Spinal cord (tissue), 10 donors: ENCODE data around the gene RAI1. TPM values are rescaled to one million over a fixed set of nuclear protein-coding genes. Genes with fewer than 3 reads are reported as not detected.

ENCODE experiments used
- DNase-seq, 6 donors: peaks; one replicate each; pipeline versions ENCODE4 v3.0.0 to v3.0.0-alpha.2; 2013 to 2015; ENCODE audit warnings: low spot score in 6 of 6, low read depth in 4 of 6
- H3K27ac ChIP-seq: one replicate; pipeline ENCODE4 v1.5.1; 2013; ENCODE audit warnings: low read depth, low read length, control low read depth
- H3K27me3 ChIP-seq: one replicate; pipeline ENCODE4 v1.6.1; 2013; ENCODE audit warnings: low read length; ENCODE audit not compliant: control insufficient read depth, insufficient read depth
- H3K36me3 ChIP-seq: one replicate; pipeline ENCODE4 v1.6.1; 2013; ENCODE audit warnings: low read length; ENCODE audit not compliant: control insufficient read depth, insufficient read depth
- H3K4me1 ChIP-seq: one replicate; pipeline ENCODE4 v1.6.1; 2013; ENCODE audit warnings: low read length; ENCODE audit not compliant: control insufficient read depth, insufficient read depth
- H3K4me3 ChIP-seq: one replicate; pipeline ENCODE4 v1.5.1; 2013; ENCODE audit warnings: low read depth, low read length, control low read depth
- H3K9me3 ChIP-seq: one replicate; pipeline ENCODE4 v1.6.1; 2013; ENCODE audit warnings: low read length; ENCODE audit not compliant: control insufficient read depth, insufficient read depth
- WGBS: methylation state at CpG from one replicate; pipeline ENCODE4 v1.1.5; 2013; ENCODE audit warnings: missing lambda C conversion rate; ENCODE audit not compliant: insufficient coverage; 5-methylcytosine and 5-hydroxymethylcytosine counted together
- polyA plus RNA-seq, 2 donors: library from polyadenylated mRNA; unstranded; fragments of 120-200 nt; gene quantifications; one replicate each; pipeline ENCODE4 v1.2.1, GENCODE V29; 2013; ENCODE audit not compliant: insufficient read length in 2 of 2
- total RNA-seq, 2 donors: library from RNA; depleted of rRNA in 1 of 2; stranded (reverse); fragments of 120-200 nt in 1 of 2; fragments of >200 nt in 1 of 2; gene quantifications; one replicate each; pipeline versions ENCODE4 v1.2.3 to v1.2.4, GENCODE V29; 2013 to 2014
- donor health status: healthy.

RAI1 gene
- total and polyA plus RNA-seq, 4 donors: 12.5 to 45.2 (median 25.3) TPM

DNA sequence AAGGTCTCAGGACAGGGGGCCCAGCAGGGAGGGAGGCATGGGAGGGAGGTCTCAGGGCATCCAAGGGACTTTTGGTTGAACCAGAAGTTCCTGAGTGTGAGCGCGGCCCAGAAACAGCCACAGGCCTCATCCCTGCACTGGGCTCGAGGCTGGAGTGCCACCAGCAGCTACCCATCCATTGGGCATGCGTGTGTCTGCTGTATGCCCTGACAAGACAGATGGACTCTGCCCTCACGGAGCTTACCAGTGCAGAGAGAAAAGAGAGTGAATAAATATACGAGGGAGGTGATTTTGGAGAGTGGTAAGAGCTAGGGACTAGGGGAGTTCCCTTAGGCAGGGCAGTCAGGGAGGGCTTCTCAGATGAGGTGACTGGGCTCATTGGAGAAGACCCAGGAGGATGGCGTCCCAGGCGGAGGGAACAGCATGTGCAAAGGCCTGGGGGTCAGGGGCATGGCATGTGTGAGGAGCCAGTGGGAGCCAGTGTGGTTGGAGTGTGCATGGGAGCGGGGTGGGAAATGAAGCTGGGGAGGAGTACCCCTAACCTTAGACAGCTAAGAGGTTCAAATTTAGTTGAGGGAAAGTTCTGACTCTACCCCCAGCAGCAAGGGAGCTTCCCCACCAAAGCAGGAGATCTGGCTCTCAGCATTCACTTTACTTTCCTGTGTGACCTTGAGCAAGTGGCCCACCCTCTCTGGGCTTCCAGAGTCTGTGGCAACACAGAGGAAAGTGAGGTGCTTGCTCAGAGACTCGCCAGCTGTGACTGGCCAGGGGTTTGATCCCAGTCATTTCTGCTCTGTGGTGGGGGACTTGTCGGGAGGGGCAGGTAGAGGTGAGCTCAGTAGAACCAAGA, 80.9 kb downstream of the RAI1 start:
- no peak for DNase-seq
- no peaks in the 10 kb centered on the region for H3K9me3 ChIP-seq
- no peak overlapping the region for H3K27ac ChIP-seq
- no peaks in the 10 kb centered on the region for H3K27me3 ChIP-seq
- H3K36me3 ChIP-seq: peaks cover 40% of the 10 kb centered on the region
- H3K4me1 ChIP-seq: peaks cover 77% of the 10 kb centered on the region
- WGBS: 86% methylated on average over 11 of the region's 11 CpGs
- no peak overlapping the region for H3K4me3 ChIP-seq

GRCh38 chr17:17762744-17763105, 81.5 kb downstream of the RAI1 start:
- Histone ChIP-seq H3K27ac (no peak overlapping the region), H3K36me3 (peaks cover 34% of the 10 kb centered on the region), H3K4me1 (peaks cover 76% of the 10 kb centered on the region), H3K27me3 (no peaks in the 10 kb centered on the region), H3K9me3 (no peaks in the 10 kb centered on the region), H3K4me3 (no peak overlapping the region)
- DNase-seq: no peak
- 41% methylated on average over 3 of the region's 5 CpGs for WGBS

DNA sequence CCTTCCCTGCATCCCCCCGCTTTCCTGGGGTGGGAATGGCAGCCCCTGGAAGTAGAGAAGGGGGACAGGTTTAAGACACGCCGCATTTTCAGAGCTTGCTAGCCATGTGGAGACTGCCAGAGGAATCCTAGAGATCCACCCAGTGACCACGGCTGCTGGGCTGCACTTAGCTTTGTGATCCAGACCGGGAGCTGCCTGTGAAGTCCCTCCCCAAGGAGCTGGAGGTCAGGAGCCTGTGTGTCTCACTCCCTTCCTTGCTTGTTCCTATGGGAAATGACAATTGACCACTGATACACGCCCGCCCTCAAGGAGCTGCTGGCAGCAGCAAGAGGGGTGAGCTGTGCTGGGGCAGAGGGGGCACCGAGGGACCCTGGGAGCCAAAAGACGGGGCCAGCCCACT, 81.9 kb downstream of the RAI1 start:
- no peaks in the 10 kb centered on the region for H3K27me3 ChIP-seq
- H3K36me3 ChIP-seq: peaks cover 31% of the 10 kb centered on the region
- H3K9me3 ChIP-seq: no peaks in the 10 kb centered on the region
- WGBS: 68% methylated on average over 8 of the region's 9 CpGs
- no peak overlapping the region for H3K4me3 ChIP-seq
- peaks cover 76% of the 10 kb centered on the region for H3K4me1 ChIP-seq
- H3K27ac ChIP-seq: no peak overlapping the region
- no peak for DNase-seq

- WGBS: 78% methylated on average over 5 of the region's 5 CpGs
- H3K4me1 ChIP-seq: peaks cover 76% of the 10 kb centered on the region
- peaks cover 33% of the 10 kb centered on the region for H3K36me3 ChIP-seq
- no peak for DNase-seq
- H3K27ac ChIP-seq: no peak overlapping the region
- no peak overlapping the region for H3K4me3 ChIP-seq
- H3K9me3 ChIP-seq: no peaks in the 10 kb centered on the region
- no peaks in the 10 kb centered on the region for H3K27me3 ChIP-seq
These were observed 82.5 kb downstream of the RAI1 start for GRCh38 chr17:17763734-17764133.

DNA sequence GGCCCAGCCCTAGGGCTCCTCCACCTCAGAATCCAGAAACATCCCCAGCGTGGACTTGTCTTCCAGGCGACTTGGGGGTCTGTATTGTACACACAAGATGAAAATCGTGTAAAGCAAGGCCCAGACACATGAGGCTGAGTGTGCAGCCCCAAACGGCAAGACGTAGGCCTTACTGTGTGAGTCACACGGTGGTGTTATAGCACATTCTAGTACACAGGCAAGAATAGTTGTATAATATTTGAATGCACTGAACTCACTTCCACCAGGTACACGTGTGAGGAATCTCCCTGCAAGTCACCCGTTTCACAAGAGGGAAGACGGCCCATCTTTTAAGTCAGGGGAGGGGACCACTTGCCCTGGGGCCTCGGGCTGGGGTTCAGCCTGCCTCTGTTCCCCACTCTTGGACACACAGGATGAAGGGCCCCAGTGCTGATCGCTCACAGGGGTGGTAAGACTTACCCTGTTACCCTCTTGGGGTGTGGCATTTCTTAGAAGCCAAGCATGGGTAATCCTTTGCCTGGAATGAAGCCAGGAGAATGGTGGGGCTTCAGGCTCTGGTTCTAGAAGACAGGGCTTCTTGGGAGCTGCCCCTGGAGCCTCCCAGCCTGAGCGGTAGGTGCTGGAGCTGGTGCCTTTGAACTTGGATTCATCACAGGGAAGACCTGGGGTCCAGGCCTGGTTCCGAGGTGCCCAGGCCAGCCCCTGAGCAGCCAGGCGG, 84.3 kb downstream of the RAI1 start:
- H3K4me1 ChIP-seq: peaks cover 79% of the 10 kb centered on the region
- DNase-seq: no peak
- peaks cover 37% of the 10 kb centered on the region for H3K36me3 ChIP-seq
- H3K4me3 ChIP-seq: no peak overlapping the region
- no peaks in the 10 kb centered on the region for H3K9me3 ChIP-seq
- H3K27ac ChIP-seq: peak overlapping the region; percentile 77
- no peaks in the 10 kb centered on the region for H3K27me3 ChIP-seq
- 67% methylated on average over 6 of the region's 14 CpGs for WGBS

- H3K27ac ChIP-seq: peak overlapping the region; percentile 77
- H3K4me1 ChIP-seq: peaks cover 81% of the 10 kb centered on the region
- DNase-seq: peak in 2 of 6 donors; percentile 54 to 59
- WGBS: 27% methylated on average over 19 of the region's 20 CpGs
- H3K27me3 ChIP-seq: no peaks in the 10 kb centered on the region
- no peaks in the 10 kb centered on the region for H3K9me3 ChIP-seq
- no peak overlapping the region for H3K4me3 ChIP-seq
- H3K36me3 ChIP-seq: peaks cover 37% of the 10 kb centered on the region
These were observed 85.0 kb downstream of the RAI1 start for GRCh38 chr17:17766077-17766743.

DNA sequence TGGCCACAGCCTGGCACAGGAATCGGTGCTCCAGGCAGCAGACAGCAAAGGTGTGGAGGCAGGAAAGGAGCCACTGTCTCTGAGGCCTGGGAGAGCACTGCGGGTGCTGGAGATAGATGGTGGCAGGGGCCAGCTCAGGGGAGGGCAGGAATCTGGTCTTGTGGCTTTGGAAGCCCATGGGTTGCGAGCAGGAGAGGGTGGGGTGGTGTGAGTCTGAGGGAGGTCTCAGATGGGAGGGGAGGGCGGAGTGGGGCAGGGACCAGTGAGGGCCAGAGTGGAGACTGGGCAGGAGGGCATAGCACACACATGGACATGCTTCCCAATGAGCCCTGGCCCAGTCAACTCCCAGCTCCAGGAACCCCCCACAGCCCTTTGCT, 85.5 kb downstream of the RAI1 start:
- Histone ChIP-seq H3K9me3 (no peaks in the 10 kb centered on the region), H3K36me3 (peaks cover 38% of the 10 kb centered on the region), H3K4me3 (no peak overlapping the region), H3K4me1 (peaks cover 81% of the 10 kb centered on the region), H3K27ac (peak overlapping the region; percentile 77), H3K27me3 (no peaks in the 10 kb centered on the region)
- no peak for DNase-seq
- WGBS: 54% methylated on average over 3 of the region's 4 CpGs

GRCh38 chr17:17767154-17767869, 86.1 kb downstream of the RAI1 start:
- Histone ChIP-seq H3K27ac (peak overlapping the region; percentile 77), H3K36me3 (peaks cover 39% of the 10 kb centered on the region), H3K4me1 (peaks cover 81% of the 10 kb centered on the region), H3K27me3 (no peaks in the 10 kb centered on the region), H3K4me3 (no peak overlapping the region), H3K9me3 (no peaks in the 10 kb centered on the region)
- 81% methylated on average over 3 of the region's 7 CpGs for WGBS
- DNase-seq: no peak

DNA sequence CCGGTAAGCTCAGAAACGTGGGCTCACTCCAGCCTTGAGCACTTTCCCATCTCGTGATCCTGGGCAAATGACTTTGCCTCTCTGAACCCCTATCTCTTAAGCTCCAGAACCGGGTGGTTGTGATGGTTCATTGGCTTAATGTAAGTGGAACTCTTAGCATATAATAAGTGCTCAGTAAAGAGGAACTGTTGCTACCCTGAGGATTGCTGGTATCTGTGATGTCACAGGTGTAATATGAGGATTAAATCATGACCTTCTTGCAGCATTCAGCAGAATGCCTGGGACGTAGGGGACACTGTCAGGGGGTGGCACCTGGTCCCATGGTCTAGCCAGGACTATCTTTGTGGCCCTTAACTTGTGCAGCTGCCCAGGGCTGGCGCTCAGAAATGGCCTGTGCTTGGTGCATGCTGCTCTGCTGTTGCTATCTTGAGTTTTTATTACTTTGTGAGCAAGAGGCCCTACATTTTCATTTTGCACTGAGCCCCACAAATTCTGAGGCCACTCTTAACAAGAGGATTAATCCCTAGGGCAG, 86.7 kb downstream of the RAI1 start:
- no peak for DNase-seq
- H3K4me1 ChIP-seq: peaks cover 78% of the 10 kb centered on the region
- peak overlapping the region; percentile 16 for H3K27ac ChIP-seq
- 70% methylated on average over 3 of the region's 6 CpGs for whole genome bisulfite sequencing
- H3K36me3 ChIP-seq: peaks cover 43% of the 10 kb centered on the region
- no peaks in the 10 kb centered on the region for H3K27me3 ChIP-seq
- no peak overlapping the region for H3K4me3 ChIP-seq
- H3K9me3 ChIP-seq: no peaks in the 10 kb centered on the region
